ENCODE data around the gene CAAP1.

Gene CAAP1

GRCh38 chr9:26892251-26893029 lies at the start of gene CAAP1:
TSS of gene CAAP1 (minus strand) at chr9:26892802. CDS start at chr9:26892715, 87 bp downstream.
- peak within 1 kb of the TSS; percentile 94 for H3K4me3 Mint-ChIP-seq
- no peaks in the 10 kb centered on the region for H3K27me3 Mint-ChIP-seq
- peaks cover 19% of the 10 kb centered on the region for H3K36me3 Mint-ChIP-seq (ENCODE audit: low read depth)
- peaks cover 34% of the 10 kb centered on the region for H3K4me1 Mint-ChIP-seq (ENCODE audit: low read depth)
- H3K27ac Mint-ChIP-seq: peak within 1 kb of the TSS; percentile 99
- H3K9me3 Mint-ChIP-seq: peaks cover 13% of the 10 kb centered on the region
- intact Hi-C loops (cut with micrococcal nuclease): loop anchor here (1.0 kb wide), 2 partner anchors 55 to 64 kb away; partner anchors contain the start of genes IFT74 and PLAA

- Mint-ChIP-seq H3K27ac (no peak overlapping the region), H3K4me3 (no peak overlapping the region)
- intact Hi-C loops (cut with micrococcal nuclease): loop anchor here (5.0 kb wide), 1 partner anchor 37 kb away; no protein-coding TSS in a partner anchor
Measured at GRCh38 chr9:26940779-26941178, 48.2 kb upstream of the CAAP1 start.

GRCh38 chr9:26939955-26940711 lies 47.5 kb upstream of the CAAP1 start:
- no peaks in the 10 kb centered on the region for H3K27me3 Mint-ChIP-seq
- intact Hi-C loops (cut with micrococcal nuclease): loop anchor here (5.0 kb wide), 1 partner anchor 37 kb away; no protein-coding TSS in a partner anchor
- H3K4me3 Mint-ChIP-seq: no peak overlapping the region
- H3K27ac Mint-ChIP-seq: no peak overlapping the region
- peaks cover 50% of the 10 kb centered on the region for H3K36me3 Mint-ChIP-seq (ENCODE audit: low read depth)
- H3K4me1 Mint-ChIP-seq (ENCODE audit: low read depth): peaks cover 53% of the 10 kb centered on the region
- no peaks in the 10 kb centered on the region for H3K9me3 Mint-ChIP-seq

More at GRCh38 chr9:26940779-26941178, 48.2 kb upstream of the CAAP1 start:
- no peaks in the 10 kb centered on the region for H3K27me3 Mint-ChIP-seq
- peaks cover 50% of the 10 kb centered on the region for H3K36me3 Mint-ChIP-seq (ENCODE audit: low read depth)
- H3K9me3 Mint-ChIP-seq: no peaks in the 10 kb centered on the region
- H3K4me1 Mint-ChIP-seq (ENCODE audit: low read depth): peaks cover 60% of the 10 kb centered on the region

- peaks cover 57% of the 10 kb centered on the region for H3K36me3 Mint-ChIP-seq (ENCODE audit: low read depth)
Measured at GRCh38 chr9:26937816-26938371, 45.3 kb upstream of the CAAP1 start.

GRCh38 chr9:26935847-26936246 lies 43.2 kb upstream of the CAAP1 start:
- Mint-ChIP-seq H3K27me3 (no peaks in the 10 kb centered on the region), H3K36me3 (ENCODE audit: low read depth) (peaks cover 59% of the 10 kb centered on the region), H3K27ac (no peak overlapping the region), H3K9me3 (no peaks in the 10 kb centered on the region), H3K4me1 (ENCODE audit: low read depth) (peaks cover 42% of the 10 kb centered on the region), H3K4me3 (no peak overlapping the region)
- intact Hi-C loops (cut with micrococcal nuclease): no loop called here

More at GRCh38 chr9:26937816-26938371, 45.3 kb upstream of the CAAP1 start:
- Mint-ChIP-seq H3K9me3 (no peaks in the 10 kb centered on the region), H3K27ac (peak overlapping the region; percentile 14), H3K27me3 (no peaks in the 10 kb centered on the region), H3K4me3 (no peak overlapping the region), H3K4me1 (ENCODE audit: low read depth) (peaks cover 50% of the 10 kb centered on the region)
- intact Hi-C loops (cut with micrococcal nuclease): no loop called here

- no peak overlapping the region for H3K4me3 Mint-ChIP-seq
- H3K36me3 Mint-ChIP-seq (ENCODE audit: low read depth): peaks cover 67% of the 10 kb centered on the region
- H3K27me3 Mint-ChIP-seq: no peaks in the 10 kb centered on the region
- intact Hi-C loops (cut with micrococcal nuclease): loop anchor here (10.0 kb wide), 1 partner anchor 46 kb away; no protein-coding TSS in a partner anchor
- H3K27ac Mint-ChIP-seq: no peak overlapping the region
- H3K9me3 Mint-ChIP-seq: no peaks in the 10 kb centered on the region
- peaks cover 8% of the 10 kb centered on the region for H3K4me1 Mint-ChIP-seq (ENCODE audit: low read depth)
Measured at GRCh38 chr9:26928902-26929495, 36.4 kb upstream of the CAAP1 start.

GRCh38 chr9:26925609-26926008 lies 33.0 kb upstream of the CAAP1 start:
- intact Hi-C loops (cut with micrococcal nuclease): loop anchor here (10.0 kb wide), 1 partner anchor 49 kb away; no protein-coding TSS in a partner anchor
- no peak overlapping the region for H3K27ac Mint-ChIP-seq
- H3K4me3 Mint-ChIP-seq: no peak overlapping the region
- H3K4me1 Mint-ChIP-seq (ENCODE audit: low read depth): no peaks in the 10 kb centered on the region
- no peaks in the 10 kb centered on the region for H3K9me3 Mint-ChIP-seq
- H3K27me3 Mint-ChIP-seq: no peaks in the 10 kb centered on the region
- H3K36me3 Mint-ChIP-seq (ENCODE audit: low read depth): peaks cover 74% of the 10 kb centered on the region

GRCh38 chr9:26919698-26920097 lies 27.1 kb upstream of the CAAP1 start:
- intact Hi-C loops (cut with micrococcal nuclease): loop anchor here (10.0 kb wide), 1 partner anchor 55 kb away; no protein-coding TSS in a partner anchor
- no peak overlapping the region for H3K27ac Mint-ChIP-seq

GRCh38 chr9:26913138-26913668 lies 20.6 kb upstream of the CAAP1 start:
- Mint-ChIP-seq H3K4me3 (no peak overlapping the region), H3K4me1 (ENCODE audit: low read depth) (no peaks in the 10 kb centered on the region), H3K36me3 (ENCODE audit: low read depth) (peaks cover 85% of the 10 kb centered on the region), H3K27ac (no peak overlapping the region), H3K9me3 (no peaks in the 10 kb centered on the region), H3K27me3 (no peaks in the 10 kb centered on the region)
- intact Hi-C loops (cut with micrococcal nuclease): no loop called here

More at GRCh38 chr9:26919698-26920097, 27.1 kb upstream of the CAAP1 start:
- H3K27me3 Mint-ChIP-seq: no peaks in the 10 kb centered on the region
- H3K9me3 Mint-ChIP-seq: no peaks in the 10 kb centered on the region
- peaks cover 97% of the 10 kb centered on the region for H3K36me3 Mint-ChIP-seq (ENCODE audit: low read depth)
- no peak overlapping the region for H3K4me3 Mint-ChIP-seq
- no peaks in the 10 kb centered on the region for H3K4me1 Mint-ChIP-seq (ENCODE audit: low read depth)

GRCh38 chr9:26904671-26905070 lies 12.1 kb upstream of the CAAP1 start:
- Mint-ChIP-seq H3K4me1 (ENCODE audit: low read depth) (no peaks in the 10 kb centered on the region), H3K27me3 (no peaks in the 10 kb centered on the region), H3K36me3 (ENCODE audit: low read depth) (peaks cover 63% of the 10 kb centered on the region), H3K4me3 (no peak overlapping the region), H3K27ac (no peak overlapping the region), H3K9me3 (no peaks in the 10 kb centered on the region)
- intact Hi-C loops (cut with micrococcal nuclease): no loop called here

GRCh38 chr9:26904070-26904469 lies 11.5 kb upstream of the CAAP1 start:
- Mint-ChIP-seq H3K4me3 (no peak overlapping the region), H3K36me3 (ENCODE audit: low read depth) (peaks cover 57% of the 10 kb centered on the region), H3K27ac (no peak overlapping the region), H3K27me3 (no peaks in the 10 kb centered on the region), H3K9me3 (no peaks in the 10 kb centered on the region), H3K4me1 (ENCODE audit: low read depth) (no peaks in the 10 kb centered on the region)
- intact Hi-C loops (cut with micrococcal nuclease): no loop called here

- no peaks in the 10 kb centered on the region for H3K27me3 Mint-ChIP-seq
- intact Hi-C loops (cut with micrococcal nuclease): no loop called here
- H3K4me3 Mint-ChIP-seq: peak overlapping the region; percentile 94
- peaks cover 15% of the 10 kb centered on the region for H3K36me3 Mint-ChIP-seq (ENCODE audit: low read depth)
- H3K4me1 Mint-ChIP-seq (ENCODE audit: low read depth): peaks cover 30% of the 10 kb centered on the region
- H3K27ac Mint-ChIP-seq: peak overlapping the region; percentile 99
- peaks cover 13% of the 10 kb centered on the region for H3K9me3 Mint-ChIP-seq
Measured at GRCh38 chr9:26893030-26893676, 551 bp upstream of the CAAP1 start.

GRCh38 chr9:26891726-26892125 lies 876 bp downstream of the CAAP1 start:
- H3K4me3 Mint-ChIP-seq: peak overlapping the region; percentile 94
- peaks cover 34% of the 10 kb centered on the region for H3K4me1 Mint-ChIP-seq (ENCODE audit: low read depth)
- peaks cover 25% of the 10 kb centered on the region for H3K36me3 Mint-ChIP-seq (ENCODE audit: low read depth)
- no peaks in the 10 kb centered on the region for H3K27me3 Mint-ChIP-seq
- intact Hi-C loops (cut with micrococcal nuclease): loop anchor here (1.0 kb wide), 2 partner anchors 56 to 65 kb away; partner anchors contain the start of genes IFT74 and PLAA
- peak overlapping the region; percentile 99 for H3K27ac Mint-ChIP-seq
- H3K9me3 Mint-ChIP-seq: peaks cover 13% of the 10 kb centered on the region

All from dendritic cell treated with granulocyte-macrophage colony-stimulating factor and Interleukin-4, amounts not matched to agents 40 ng/mL and 50 ng/mL, for 4 days (primary cell).